Left ventricle myocardium inferior (tissue), 1 donor: ENCODE measurements around the gene S100A14. TPM values are rescaled to one million over a fixed set of nuclear protein-coding genes. Genes with fewer than 3 reads are reported as not detected.

ENCODE experiments used
- DNase-seq: peaks from one replicate; pipeline ENCODE4 v3.0.0-alpha.2; 2020
- H3K27ac ChIP-seq: fragments of 200-600 bp; replicated peaks from 2 replicates; pipeline ENCODE4 v1.8.0; 2021
- H3K27me3 ChIP-seq: fragments of 200-600 bp; 2 replicates; pipeline ENCODE4 v1.8.0; 2021; ENCODE audit warnings: low read depth
- H3K36me3 ChIP-seq: fragments of 200-600 bp; 2 replicates; pipeline ENCODE4 v1.8.0; 2021
- H3K4me1 ChIP-seq: fragments of 200-600 bp; 2 replicates; pipeline ENCODE4 v1.8.0; 2021
- H3K4me3 ChIP-seq: fragments of 200-600 bp; 2 replicates; pipeline ENCODE4 v1.8.0; 2021; ENCODE audit warnings: mild to moderate bottlenecking, moderate library complexity
- H3K9me3 ChIP-seq: fragments of 200-600 bp; replicated peaks from 2 replicates; pipeline ENCODE4 v1.8.0; 2021
- CTCF ChIP-seq: fragments of 200-600 bp; IDR thresholded peaks from 2 replicates; pipeline ENCODE4 v1.8.0; 2021; ENCODE audit warnings: antibody characterized with exemption, mild to moderate bottlenecking, borderline replicate concordance
- intact Hi-C: fragments of 100-400 bp; cut with micrococcal nuclease; formaldehyde crosslinking; loops from one replicate; pipeline ENCODE4 v1.11.0; 2022
- total RNA-seq: library from RNA; stranded (reverse); fragmentation: NEBNext Ultra II Directional; extraction: Animal tissue kit (Norgen Biotek cat#: 25700); gene quantifications from one replicate; pipeline ENCODE4 v1.2.1, GENCODE V29; 2021
- donor health status: DM: no; HTN: yes; CAD: no; lungs with severe emphysema.

The S100A14 gene
- total RNA-seq, 1 donor from 2014 or later, result 6.5 TPM

GRCh38 chr1:153631047-153632022 lies 15.2 kb upstream of the S100A14 start:
- no peak for DNase-seq
- Histone ChIP-seq H3K27ac (peak overlapping the region; percentile 100), H3K9me3 (no peaks in the 10 kb centered on the region), H3K27me3 (no peaks in the 10 kb centered on the region), H3K36me3 (peaks cover 12% of the 10 kb centered on the region), H3K4me1 (peaks cover 92% of the 10 kb centered on the region), H3K4me3 (peak overlapping the region; percentile 66)
- no peak for TF ChIP-seq CTCF
- intact Hi-C loops, result no loop called here

- peaks cover 92% of the 10 kb centered on the region for H3K4me1 ChIP-seq
- DNase-seq, result no peak
- H3K27ac ChIP-seq, result peak overlapping the region; percentile 100
- TF ChIP-seq CTCF, result no peak
- H3K36me3 ChIP-seq, result peaks cover 8% of the 10 kb centered on the region
- H3K9me3 ChIP-seq, result no peaks in the 10 kb centered on the region
- peak overlapping the region; percentile 66 for H3K4me3 ChIP-seq
- H3K27me3 ChIP-seq, result no peaks in the 10 kb centered on the region
- intact Hi-C loops, result no loop called here
Measured at GRCh38 chr1:153630384-153630783, 14.3 kb upstream of the S100A14 start.

- Histone ChIP-seq H3K4me1 (peaks cover 92% of the 10 kb centered on the region), H3K9me3 (no peaks in the 10 kb centered on the region), H3K27me3 (no peaks in the 10 kb centered on the region), H3K36me3 (peaks cover 8% of the 10 kb centered on the region), H3K27ac (peak overlapping the region; percentile 100), H3K4me3 (peak overlapping the region; percentile 66)
- peak; percentile 75 for DNase-seq
- TF ChIP-seq CTCF, result no peak
- intact Hi-C loops, result no loop called here
Measured at GRCh38 chr1:153629971-153630370, 13.8 kb upstream of the S100A14 start.

- DNase-seq, result no peak
- Histone ChIP-seq H3K4me1 (peaks cover 91% of the 10 kb centered on the region), H3K27ac (peak overlapping the region; percentile 100)
Measured at GRCh38 chr1:153629343-153629665, 13.2 kb upstream of the S100A14 start.

More at GRCh38 chr1:153629343-153629665, 13.2 kb upstream of the S100A14 start:
- Histone ChIP-seq H3K27me3 (no peaks in the 10 kb centered on the region), H3K9me3 (no peaks in the 10 kb centered on the region), H3K36me3 (peaks cover 9% of the 10 kb centered on the region), H3K4me3 (peak overlapping the region; percentile 66)
- intact Hi-C loops, result no loop called here
- no peak for TF ChIP-seq CTCF
